Spleen (tissue), 11 donors: ENCODE measurements around the gene LCN2. TPM values are rescaled to one million over a fixed set of nuclear protein-coding genes. Genes with fewer than 3 reads are reported as not detected.

ENCODE experiments used
- DNase-seq: peaks from one replicate; pipeline ENCODE4 v3.0.0-alpha.2; 2020
- H3K27ac ChIP-seq, 8 donors: fragments of 200-600 bp; sonication (generic) in 7 of 8; 1 replicate in 4 of 8; 2 replicates in 4 of 8; pipeline versions ENCODE4 v1.5.0 to v1.8.0; 2016 to 2021; ENCODE audit warnings: inconsistent platforms in 4 of 8, mild to moderate bottlenecking in 4 of 8, moderate library complexity in 1 of 8
- H3K27me3 ChIP-seq, 7 donors: fragments of 200-600 bp; sonication (generic) in 6 of 7; replicated peaks in 1 of 7; 1 replicate in 4 of 7; 2 replicates in 3 of 7; pipeline versions ENCODE4 v1.5.0 to v1.8.0; 2016 to 2021; ENCODE audit warnings: inconsistent platforms in 3 of 7, mild to moderate bottlenecking in 1 of 7
- H3K36me3 ChIP-seq, 6 donors: fragments of 200-600 bp; sonication (generic) in 5 of 6; 1 replicate in 4 of 6; 2 replicates in 2 of 6; pipeline versions ENCODE4 v1.5.0 to v1.8.0; 2016 to 2021; ENCODE audit warnings: inconsistent platforms in 2 of 6
- H3K4me1 ChIP-seq, 6 donors: fragments of 200-600 bp; sonication (generic) in 5 of 6; 1 replicate in 3 of 6; 2 replicates in 3 of 6; pipeline versions ENCODE4 v1.5.0 to v1.8.0; 2016 to 2021; ENCODE audit warnings: inconsistent platforms in 3 of 6
- H3K4me3 ChIP-seq, 8 donors: fragments of 200-600 bp; sonication (generic) in 7 of 8; 1 replicate in 4 of 8; 2 replicates in 4 of 8; pipeline versions ENCODE4 v1.5.0 to v1.8.0; 2016 to 2021; ENCODE audit warnings: inconsistent platforms in 4 of 8, mild to moderate bottlenecking in 4 of 8, moderate library complexity in 2 of 8
- H3K9me3 ChIP-seq, 8 donors: fragments of 200-600 bp; sonication (generic) in 7 of 8; 1 replicate in 4 of 8; 2 replicates in 4 of 8; pipeline versions ENCODE4 v1.5.0 to v1.8.0; 2016 to 2021; ENCODE audit warnings: inconsistent platforms in 4 of 8
- CTCF ChIP-seq, 11 experiments: fragments of 200-600 bp in 7 of 11; fragments of 450-650 bp in 4 of 11; sonication (generic) in 4 of 11; IDR thresholded peaks in 8 of 11; conservative IDR thresholded peaks in 3 of 11; 1 replicate in 7 of 11; 2 replicates in 4 of 11; pipeline versions ENCODE4 v1.4.0 to v1.8.0; 2016 to 2021; ENCODE audit warnings: antibody characterized with exemption in 11 of 11, inconsistent platforms in 4 of 11, mild to moderate bottlenecking in 1 of 11
- POLR2A ChIP-seq, 3 donors: fragments of 450-650 bp; IDR thresholded peaks; one replicate each; pipeline ENCODE4 v1.5.1; 2017; ENCODE audit warnings: antibody characterized with exemption in 3 of 3, mild to moderate bottlenecking in 1 of 3
- POLR2AphosphoS5 ChIP-seq, 3 donors: sonication (generic); formaldehyde crosslinking; IDR thresholded peaks; one replicate each; pipeline ENCODE4 v1.5.1; 2017; ENCODE audit warnings: antibody characterized with exemption in 3 of 3
- WGBS, 5 donors: extraction: QIAGEN DNeasy Blood & Tissue Kit in 3 of 5; methylation state at CpG; one replicate each; pipeline versions ENCODE4 v1.1.5 to v1.1.7; 2013 to 2018; 5-methylcytosine and 5-hydroxymethylcytosine counted together
- intact Hi-C: fragments of 100-400 bp; cut with DNase I; formaldehyde crosslinking; loops from one replicate; pipeline ENCODE4 v1.15.0; 2023; ENCODE audit warnings: low total_unique reads
- polyA plus RNA-seq, 3 donors: library from polyadenylated mRNA; stranded (reverse); fragments of 200-250 nt; gene quantifications; one replicate each; pipeline ENCODE4 v1.2.1, GENCODE V29; 2013
- total RNA-seq, 7 donors: library from RNA; depleted of rRNA in 3 of 7; stranded (reverse); fragments of >200 nt in 3 of 7; fragmentation: NEBNext Ultra II Directional in 4 of 7; extraction: Animal tissue kit (Norgen Biotek cat#: 25700) in 4 of 7; gene quantifications; one replicate each; pipeline versions ENCODE4 v1.1.0 to v1.2.1, GENCODE V29; 2016 to 2021
- donor health status: healthy with polysubstance abuse.
- donor health status: DM: no; HTN: no; CAD: no; lungs with moderate emphysema.
- donor health status: DM: no; HTN: no; CAD: no.
- donor health status: Bipolar disorder and iron deficiency.
- donor health status: healthy.
- donor health status: DM: no; HTN: no; CAD: no.
- donor health status: DM: yes; HTN: yes; CAD: no.

The LCN2 gene
- total and polyA plus RNA-seq, 10 donors: 7.7 to 218 (median 15.4) TPM

GRCh38 chr9:128104171-128104618 is 45.1 kb upstream of the LCN2 start:
- peak; percentile 63 for DNase-seq

GRCh38 chr9:128105538-128106175 is 43.6 kb upstream of the LCN2 start:
- H3K36me3 ChIP-seq: peaks cover 9 to 94% (median 81%) of the 10 kb centered on the region in 6 donors
- peak; percentile 60 for DNase-seq

More at GRCh38 chr9:128104171-128104618, 45.1 kb upstream of the LCN2 start:
- Histone ChIP-seq H3K4me1 (peaks cover 29 to 81% (median 58%) of the 10 kb centered on the region in 6 donors), H3K27ac (peak overlapping the region in 6 of 8 donors; percentile 8 to 89 (median 47)), H3K27me3 (no peaks in the 10 kb centered on the region), H3K36me3 (peaks cover 9 to 93% (median 81%) of the 10 kb centered on the region in 6 donors), H3K4me3 (no peak overlapping the region), H3K9me3 (no peaks in the 10 kb centered on the region)
- intact Hi-C loops: no loop called here
- 46 to 58% (median 56%) methylated on average over 6 of the region's 6 CpGs for WGBS, 5 donors
- no peak for TF ChIP-seq POLR2A (IDR thresholded peaks at IDR 0.05)
- TF ChIP-seq POLR2AphosphoS5 (IDR thresholded peaks at IDR 0.05): peak; percentile 10 to 67 (median 47)

GRCh38 chr9:128106181-128106939 is 42.9 kb upstream of the LCN2 start:
- H3K27ac ChIP-seq: peak overlapping the region in 1 of 8 donors; percentile 25

More at GRCh38 chr9:128105538-128106175, 43.6 kb upstream of the LCN2 start:
- Histone ChIP-seq H3K27ac (peak overlapping the region in 2 of 8 donors; percentile 24 to 56), H3K4me1 (peaks cover 17 to 66% (median 43%) of the 10 kb centered on the region in 6 donors), H3K4me3 (no peak overlapping the region), H3K27me3 (no peaks in the 10 kb centered on the region), H3K9me3 (no peaks in the 10 kb centered on the region)
- intact Hi-C loops: no loop called here
- no peak for TF ChIP-seq CTCF (IDR thresholded peaks at IDR 0.05 in 8 of 11, conservative IDR thresholded peaks at IDR 0.05 in 3 of 11)
- no peak for TF ChIP-seq POLR2AphosphoS5 (IDR thresholded peaks at IDR 0.05)
- TF ChIP-seq POLR2A (IDR thresholded peaks at IDR 0.05): no peak
- 80 to 95% (median 91%) methylated on average over 6 to 21 of the region's 21 CpGs for WGBS, 5 donors

GRCh38 chr9:128106940-128107467 is 42.2 kb upstream of the LCN2 start:
- peaks cover 8 to 53% (median 30%) of the 10 kb centered on the region in 6 donors for H3K4me1 ChIP-seq
- TF ChIP-seq CTCF (IDR thresholded peaks at IDR 0.05 in 8 of 11, conservative IDR thresholded peaks at IDR 0.05 in 3 of 11): no peak
- no peak for TF ChIP-seq POLR2AphosphoS5 (IDR thresholded peaks at IDR 0.05)
- no peak for TF ChIP-seq POLR2A (IDR thresholded peaks at IDR 0.05)
- peak; percentile 68 for DNase-seq
- 89 to 94% (median 91%) methylated on average over 6 to 23 of the region's 23 CpGs for WGBS, 5 donors
- intact Hi-C loops: no loop called here
- no peaks in the 10 kb centered on the region for H3K9me3 ChIP-seq
- H3K4me3 ChIP-seq: no peak overlapping the region
- peaks cover 9 to 80% (median 69%) of the 10 kb centered on the region in 6 donors for H3K36me3 ChIP-seq
- H3K27ac ChIP-seq: peak overlapping the region in 1 of 8 donors; percentile 25
- H3K27me3 ChIP-seq: no peaks in the 10 kb centered on the region

More at GRCh38 chr9:128106181-128106939, 42.9 kb upstream of the LCN2 start:
- H3K9me3 ChIP-seq: no peaks in the 10 kb centered on the region
- intact Hi-C loops: no loop called here
- DNase-seq: peak; percentile 67
- H3K4me3 ChIP-seq: no peak overlapping the region
- no peaks in the 10 kb centered on the region for H3K27me3 ChIP-seq
- H3K4me1 ChIP-seq: peaks cover 11 to 59% (median 36%) of the 10 kb centered on the region in 6 donors
- H3K36me3 ChIP-seq: peaks cover 9 to 87% (median 76%) of the 10 kb centered on the region in 6 donors
- 87 to 92% (median 91%) methylated on average over 17 to 23 of the region's 23 CpGs for WGBS, 5 donors
- TF ChIP-seq POLR2A (IDR thresholded peaks at IDR 0.05): no peak
- peak in 2 of 3 donors; percentile 7 to 68 for TF ChIP-seq POLR2AphosphoS5 (IDR thresholded peaks at IDR 0.05)
